HG03108 (cell line): ENCODE data around the gene GGN.

Source experiments
- ATAC-seq: cut with Tn5 transposase; IDR thresholded peaks from one replicate; pipeline ENCODE4 v1.9.1; 2021; ENCODE audit warnings: moderate library complexity; ENCODE audit not compliant: unreplicated experiment

GGN gene, protein sequence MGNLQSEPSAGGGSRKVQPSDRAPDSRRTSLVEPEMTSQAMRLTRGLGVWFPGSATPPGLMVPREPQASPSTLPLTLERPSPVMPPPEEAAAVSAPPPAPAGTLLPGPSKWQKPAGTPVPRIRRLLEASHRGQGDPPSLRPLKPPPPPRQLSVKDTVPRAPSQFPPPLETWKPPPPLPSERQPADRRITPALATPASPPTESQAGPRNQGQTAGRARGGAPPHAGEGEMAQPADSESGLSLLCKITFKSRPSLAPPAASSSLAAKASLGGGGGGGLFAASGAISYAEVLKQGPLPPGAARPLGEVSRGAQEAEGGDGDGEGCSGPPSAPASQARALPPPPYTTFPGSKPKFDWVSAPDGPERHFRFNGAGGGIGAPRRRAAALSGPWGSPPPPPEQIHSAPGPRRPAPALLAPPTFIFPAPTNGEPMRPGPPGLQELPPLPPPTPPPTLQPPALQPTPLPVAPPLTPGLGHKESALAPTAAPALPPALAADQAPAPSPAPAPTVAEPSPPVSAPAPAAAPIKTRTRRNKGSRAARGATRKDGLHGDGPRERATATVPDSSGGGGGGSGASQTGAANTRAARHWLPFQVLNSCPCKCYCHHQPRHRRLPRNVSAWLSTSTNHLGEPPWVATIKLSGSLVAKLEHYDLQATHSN

GRCh38 chr19:38387550-38388348 is at the start of gene GGN:
TSS of gene GGN (minus strand) at chr19:38388034. CDS start at chr19:38387261, 773 bp downstream.
- no peak for ATAC-seq

DNA sequence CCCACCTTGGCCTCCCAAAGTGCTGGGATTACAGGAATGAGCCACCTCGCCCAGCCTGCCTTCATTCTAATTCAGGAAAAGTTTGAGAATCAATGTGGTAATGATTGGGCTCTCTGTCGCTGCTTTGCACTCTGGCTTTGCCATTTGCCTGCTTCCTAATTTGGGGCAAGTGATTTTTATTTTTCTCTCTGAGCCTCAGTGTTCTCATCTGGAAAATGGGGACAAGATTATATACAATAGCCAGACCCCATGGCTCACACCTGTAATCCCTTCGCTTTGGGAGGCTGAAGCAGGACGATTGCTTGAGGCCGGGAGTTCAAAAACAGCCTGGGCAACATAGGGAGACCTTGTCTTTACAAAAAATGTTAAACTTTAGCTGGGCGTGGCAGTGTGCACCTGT is 49.5 kb upstream of the GGN start:
- no peak for ATAC-seq

- no peak for ATAC-seq
Measured at GRCh38 chr19:38434549-38435051, 46.8 kb upstream of the GGN start.

DNA sequence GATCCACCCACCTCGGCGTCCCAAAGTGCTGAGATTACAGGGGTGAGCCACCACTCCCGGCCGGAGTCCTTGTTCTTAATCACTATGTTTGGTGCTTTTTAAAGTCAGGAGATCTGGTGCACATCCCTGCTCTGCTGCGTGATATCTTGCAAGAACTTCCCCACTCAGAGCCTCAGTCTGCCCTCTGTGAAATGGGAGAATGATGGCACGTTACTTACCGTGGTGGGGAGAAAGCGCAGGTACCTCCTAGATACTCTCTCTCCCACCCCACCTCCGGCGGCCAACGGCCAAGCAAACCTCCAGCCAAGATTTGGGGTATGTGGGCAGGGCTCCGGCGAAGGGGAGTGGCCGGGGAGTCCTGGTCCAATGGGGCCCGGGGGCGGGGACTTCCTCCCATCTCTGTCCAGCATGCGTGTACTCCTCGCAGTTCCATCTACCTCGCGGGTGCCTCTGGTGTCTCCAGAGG is 45.5 kb upstream of the GGN start, which contains the start of gene RYR1:
TSS of gene RYR1 (plus strand) at position 424 of the 466 bp plus-strand sequence. CDS start 139 bp downstream, outside the sequence.
- no peak for ATAC-seq

DNA sequence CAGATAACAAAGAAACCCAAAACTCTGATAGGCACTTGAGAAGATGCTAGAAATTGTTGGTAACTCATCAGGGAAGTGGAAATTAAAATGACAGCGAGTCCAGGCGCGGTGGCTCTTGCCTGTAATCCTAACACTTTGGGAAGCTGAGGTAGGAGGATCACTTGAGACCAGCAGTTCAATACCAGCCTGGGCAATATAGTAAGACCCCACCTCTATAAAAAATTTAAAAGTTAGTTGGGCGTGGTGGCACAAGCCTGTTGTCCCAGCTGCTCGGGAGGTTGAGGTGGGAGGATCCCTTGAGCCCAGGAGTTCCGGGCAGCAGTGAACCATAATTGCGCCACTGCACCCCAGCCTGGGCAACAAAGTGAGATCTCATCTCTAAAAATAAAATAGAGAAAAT is 43.1 kb upstream of the GGN start:
- ATAC-seq, result no peak

DNA sequence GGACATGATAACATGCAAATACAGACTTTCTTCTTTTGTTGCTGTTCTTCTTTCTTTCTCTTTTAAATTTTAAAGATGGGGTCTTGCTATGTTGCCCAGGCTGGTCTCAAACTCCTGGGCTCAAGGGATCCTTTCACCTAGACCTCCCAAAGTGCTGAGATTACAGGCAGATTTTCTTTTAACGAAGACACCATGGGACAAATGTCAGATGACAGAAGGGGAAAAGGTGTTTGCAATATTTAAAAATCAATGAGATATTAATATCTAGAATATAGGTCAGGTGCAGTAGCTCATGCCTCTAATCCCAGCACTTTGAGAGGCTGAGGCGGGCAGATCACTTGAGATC is 42.0 kb upstream of the GGN start:
- ATAC-seq, result no peak

DNA sequence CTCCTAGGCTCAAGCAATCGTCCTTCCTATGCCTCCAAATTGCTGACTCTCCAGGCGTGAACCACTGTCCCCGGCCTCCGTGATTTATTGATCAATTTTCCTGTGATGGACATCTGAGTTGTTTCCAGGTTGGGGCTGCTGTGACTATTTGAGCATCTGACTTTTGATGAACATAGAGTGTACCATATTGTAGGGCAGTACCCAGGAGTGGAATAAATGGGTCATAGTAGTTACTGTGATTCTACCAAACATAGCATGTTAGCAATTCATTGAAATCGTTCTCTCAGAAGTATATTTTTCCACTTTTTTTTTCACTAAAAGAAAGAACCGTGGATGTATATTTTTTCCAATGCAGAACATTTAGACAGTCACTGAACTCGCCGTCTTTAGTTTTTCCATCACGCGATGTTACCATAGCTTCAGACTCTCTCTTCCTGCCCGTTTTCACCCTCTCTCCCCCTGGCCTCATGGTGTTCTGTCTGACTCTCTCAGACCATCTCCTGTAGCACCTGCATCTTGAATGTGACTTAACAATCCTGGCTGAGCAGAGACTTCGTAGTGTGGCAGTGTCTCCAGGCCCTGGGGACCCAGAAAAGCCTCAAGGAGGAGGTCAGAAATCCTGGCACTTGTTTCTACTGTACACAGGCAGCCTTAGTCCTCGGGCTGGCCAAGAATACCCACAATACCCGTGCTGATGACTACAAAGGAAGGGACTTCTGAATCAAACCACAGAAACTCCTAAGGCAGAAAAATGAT is 41.4 kb upstream of the GGN start:
- ATAC-seq, result no peak

DNA sequence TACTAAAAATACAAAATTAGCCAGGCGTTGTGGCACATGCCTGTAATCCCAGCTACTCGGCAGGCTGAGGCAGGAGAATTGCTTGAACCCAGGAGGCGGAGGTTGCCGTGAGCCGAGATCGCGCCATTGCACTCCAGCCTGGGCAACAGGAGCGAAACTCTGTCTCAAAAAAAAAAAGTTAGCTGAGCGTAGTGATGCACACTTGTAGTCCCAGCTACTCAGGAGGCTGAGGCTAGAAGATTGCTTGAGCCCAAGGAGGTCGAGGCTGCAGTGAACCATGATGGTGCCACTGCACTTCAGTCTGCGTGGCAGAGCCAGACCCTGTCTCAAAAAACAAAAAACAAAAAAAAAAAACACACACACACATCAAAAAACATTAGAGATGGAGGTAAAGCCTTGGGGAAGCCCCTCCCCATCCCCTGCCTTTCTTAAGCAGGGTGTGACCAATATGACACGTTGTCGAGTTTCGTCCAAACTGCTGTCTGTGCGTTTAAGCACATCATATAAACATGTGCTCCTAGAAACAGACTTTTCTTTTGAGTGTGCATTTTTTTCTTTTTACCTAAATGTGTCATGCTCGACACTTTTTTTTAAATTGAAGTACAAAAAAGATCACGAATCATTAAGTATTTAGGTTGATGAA is 39.3 kb upstream of the GGN start:
- peak; percentile 54 for ATAC-seq

DNA sequence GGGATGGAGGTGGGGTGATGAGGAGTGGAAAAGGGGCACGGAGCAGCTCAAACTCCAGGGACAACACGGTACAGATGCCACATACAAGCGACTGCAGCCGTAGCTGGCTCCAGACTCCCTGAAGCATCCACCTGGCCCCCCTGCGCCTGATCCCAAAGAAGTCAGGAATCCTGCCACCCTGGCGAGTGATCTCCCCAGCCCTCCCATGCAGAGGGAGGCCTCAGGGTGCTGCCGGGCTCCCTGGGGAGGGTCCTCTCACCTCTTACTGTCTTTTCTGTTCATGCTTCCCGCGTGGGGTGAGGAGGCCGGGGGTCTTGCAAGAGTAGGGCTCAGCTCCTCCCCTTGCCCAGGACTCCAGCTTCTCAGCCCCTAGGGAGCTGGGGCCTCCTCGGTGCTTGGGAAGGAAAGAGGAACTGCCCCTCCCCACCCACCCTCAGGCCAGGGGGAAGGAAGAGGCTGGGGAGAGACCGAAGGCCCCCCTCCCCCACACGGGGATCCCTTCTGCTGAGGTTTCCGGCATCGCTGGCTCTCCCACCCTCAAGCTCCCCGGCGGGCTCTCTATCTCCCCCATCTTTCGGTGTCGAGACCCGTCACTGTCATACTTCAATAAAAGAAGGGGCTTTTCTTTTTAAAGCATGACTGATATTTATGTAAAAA is 38.1 kb upstream of the GGN start, which contains the start of gene RASGRP4:
TSS of gene RASGRP4 (minus strand) at position 410 of the 657 bp plus-strand sequence. CDS start at position 282, 128 bp downstream.
- ATAC-seq, result no peak

DNA sequence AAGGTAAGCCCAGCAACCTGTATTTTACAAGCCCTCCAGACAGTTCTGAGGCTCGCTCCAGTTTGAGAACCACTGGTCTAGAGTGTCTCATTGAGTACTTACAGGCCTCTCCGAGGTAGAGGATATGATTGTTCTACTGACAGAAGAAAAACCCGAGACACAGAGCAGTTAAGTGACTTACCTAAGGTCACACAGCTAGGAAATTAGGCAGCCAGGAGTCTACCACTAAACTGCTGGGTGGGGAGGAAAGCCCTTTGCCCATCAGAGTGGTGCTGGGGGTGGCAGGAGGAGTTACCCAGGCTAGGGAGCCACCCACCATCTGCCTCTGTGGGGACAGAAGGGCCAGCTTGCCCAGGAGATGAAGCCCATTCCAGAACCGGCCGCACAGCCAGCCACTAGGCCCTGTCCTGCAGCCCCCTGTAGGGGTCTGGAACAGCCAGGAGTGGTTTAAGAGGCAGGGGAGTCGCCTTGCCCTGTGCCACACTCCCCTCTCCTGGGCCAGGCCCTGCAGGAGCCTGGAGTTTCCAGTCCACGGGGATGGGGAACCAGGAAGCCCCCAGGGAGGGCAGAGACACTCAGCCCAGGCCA is 37.5 kb upstream of the GGN start:
- no peak for ATAC-seq

GRCh38 chr19:38424272-38424671 is 36.4 kb upstream of the GGN start:
- no peak for ATAC-seq

DNA sequence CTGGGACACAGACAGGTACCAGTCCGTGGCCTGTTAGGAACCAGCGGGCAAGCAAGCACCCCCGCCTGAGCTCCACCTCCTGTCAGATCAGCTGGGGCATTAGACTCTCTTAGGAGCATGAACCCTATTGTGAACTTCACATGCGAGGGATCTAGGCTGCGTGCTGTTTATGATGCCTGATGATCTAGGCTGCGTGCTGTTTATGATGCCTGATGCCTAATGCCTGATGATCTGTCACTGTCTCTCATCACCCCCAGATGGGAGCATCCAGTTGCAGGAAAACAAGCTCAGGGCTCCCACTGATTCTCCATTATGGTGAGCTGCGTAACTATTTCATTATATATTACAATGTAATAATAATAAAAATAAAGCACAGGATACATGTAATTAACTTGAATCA is 34.6 kb upstream of the GGN start:
- ATAC-seq, result no peak

DNA sequence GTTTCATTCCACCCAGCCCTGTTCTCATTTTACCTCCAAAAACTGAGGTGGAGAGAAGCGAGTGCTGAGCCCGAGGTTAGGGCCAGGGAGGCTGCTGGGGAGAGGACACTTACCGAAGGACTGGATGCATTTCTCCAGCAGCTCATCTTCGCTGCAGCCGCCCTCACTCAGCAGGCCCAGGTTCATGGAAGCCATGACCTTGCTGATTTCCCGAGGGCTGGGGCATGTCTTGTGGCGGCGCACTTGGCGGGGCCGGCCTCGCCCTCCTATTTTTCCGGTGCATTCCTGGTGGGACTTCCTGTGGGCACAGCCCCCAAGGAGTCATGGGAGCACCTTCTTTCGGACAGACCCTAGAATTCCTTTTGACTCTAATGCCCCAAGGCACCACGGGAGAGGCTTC is 34.0 kb upstream of the GGN start:
- ATAC-seq, result no peak

- ATAC-seq, result no peak
Measured at GRCh38 chr19:38420935-38421334, 33.1 kb upstream of the GGN start.

DNA sequence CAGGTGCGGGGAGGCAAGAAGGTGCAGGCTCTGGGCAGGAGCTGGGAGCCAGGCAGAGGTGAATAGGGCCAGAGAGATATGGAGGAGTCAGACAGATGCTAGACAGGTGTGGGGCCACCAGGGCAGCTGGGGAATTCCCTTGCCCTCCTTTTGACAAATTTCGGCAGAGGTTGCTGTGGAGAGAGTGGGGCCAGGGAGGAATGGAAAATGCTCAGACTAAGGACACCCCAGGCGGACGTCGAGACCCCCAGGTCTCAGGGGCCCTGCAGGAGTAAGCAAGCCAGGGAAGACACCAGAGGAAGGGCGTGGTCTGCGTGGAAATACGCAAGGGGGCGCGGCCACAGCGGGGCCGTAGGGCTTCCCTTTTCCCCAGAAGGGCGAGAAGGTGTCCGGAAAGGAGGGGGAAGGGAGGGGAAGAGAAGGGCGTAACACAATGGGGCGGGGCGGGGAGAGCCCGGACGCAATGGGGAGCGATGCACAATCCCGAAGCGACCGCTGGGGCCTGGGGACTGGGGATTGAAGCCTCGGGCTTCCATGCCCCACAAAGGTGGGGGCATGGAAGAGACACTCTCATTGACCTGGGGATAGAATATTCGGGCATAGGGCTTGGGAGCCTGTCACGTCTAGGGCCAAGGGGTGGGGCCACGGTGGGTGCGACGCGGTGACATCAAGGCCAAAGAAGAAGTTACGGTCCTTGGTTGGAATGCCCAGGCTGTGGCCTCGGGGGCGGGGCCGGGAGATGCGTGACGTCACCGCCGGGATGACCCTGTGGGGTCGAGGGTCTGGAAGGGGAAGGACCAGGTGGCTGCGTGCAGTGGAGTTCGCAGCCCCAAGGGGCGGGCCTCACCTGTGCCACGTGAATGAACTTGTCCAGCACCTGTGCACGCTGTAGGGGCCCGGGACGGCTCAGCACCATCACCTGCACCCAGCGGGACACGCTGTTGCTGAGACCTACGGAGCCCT is 30.0 kb upstream of the GGN start:
- ATAC-seq, result no peak

GRCh38 chr19:38417146-38417543 is 29.3 kb upstream of the GGN start:
- no peak for ATAC-seq

- ATAC-seq, result no peak
Measured at GRCh38 chr19:38413416-38413815, 25.6 kb upstream of the GGN start.

- no peak for ATAC-seq
Measured at GRCh38 chr19:38412961-38413360, 25.1 kb upstream of the GGN start.
